Upper lobe of left lung (tissue), 6 donors: ENCODE results near the gene KLF6. TPM values are rescaled to one million over a fixed set of nuclear protein-coding genes. Genes with fewer than 3 reads are reported as not detected.
A peak's percentile ranks its signal among the peaks of the same experiment; 100 is the strongest.
"Not testable (repeated sequence)": the region's sequence is repeated elsewhere in the genome, so short reads cannot be mapped to it uniquely, and the experiment has no call there.

Experiments
- ATAC-seq, 2 donors: fragments of 200-7000 bp; cut with Tn5 transposase; one replicate each; pipeline ENCODE4 v1.9.1; 2022; ENCODE audit warnings: mild to moderate bottlenecking in 2 of 2, moderate library complexity in 2 of 2; ENCODE audit not compliant: low FRiP score in 2 of 2
- DNase-seq, 2 donors: peaks; one replicate each; pipeline ENCODE4 v3.0.0-alpha.2; 2019 to 2020
- H3K27ac ChIP-seq, 4 donors: fragments of 200-600 bp; sonication (generic); one replicate each; pipeline ENCODE4 v1.5.1; 2016 to 2019
- H3K27me3 ChIP-seq, 4 donors: fragments of 200-600 bp; sonication (generic); one replicate each; pipeline ENCODE4 v1.5.1; 2017 to 2019
- H3K36me3 ChIP-seq, 4 donors: fragments of 200-600 bp; sonication (generic); one replicate each; pipeline ENCODE4 v1.5.1; 2016 to 2019
- H3K4me1 ChIP-seq, 4 donors: fragments of 200-600 bp; sonication (generic); one replicate each; pipeline ENCODE4 v1.5.1; 2018 to 2019
- H3K4me3 ChIP-seq, 4 donors: fragments of 200-600 bp; sonication (generic); one replicate each; pipeline ENCODE4 v1.5.1; 2017 to 2019; ENCODE audit warnings: mild to moderate bottlenecking in 2 of 4, moderate library complexity in 1 of 4
- H3K9me3 ChIP-seq, 4 donors: fragments of 200-600 bp; sonication (generic); one replicate each; pipeline ENCODE4 v1.5.1; 2018 to 2019
- CTCF ChIP-seq, 6 experiments: fragments of 450-650 bp in 4 of 6; fragments of 200-600 bp in 2 of 6; sonication (generic) in 2 of 6; IDR thresholded peaks; one replicate each; pipeline ENCODE4 v1.5.1; 2016 to 2019; ENCODE audit warnings: antibody characterized with exemption in 6 of 6
- EP300 ChIP-seq, 4 donors: sonication (generic); formaldehyde crosslinking; IDR thresholded peaks; one replicate each; pipeline ENCODE4 v1.5.1; 2017; ENCODE audit warnings: antibody characterized with exemption in 4 of 4, control low read depth in 2 of 4
- POLR2A ChIP-seq, 4 donors: fragments of 450-650 bp; IDR thresholded peaks; one replicate each; pipeline ENCODE4 v1.5.1; 2016 to 2017; ENCODE audit warnings: antibody characterized with exemption in 4 of 4, mild to moderate bottlenecking in 2 of 4
- POLR2AphosphoS5 ChIP-seq, 2 donors: sonication (generic); formaldehyde crosslinking; IDR thresholded peaks; one replicate each; pipeline ENCODE4 v1.5.1; 2017; ENCODE audit warnings: antibody characterized with exemption in 2 of 2
- WGBS, 2 donors: methylation state at CpG; one replicate each; pipeline ENCODE4 v1.1.5; 2017 to 2018; 5-methylcytosine and 5-hydroxymethylcytosine counted together
- total RNA-seq, 6 donors: library from RNA; depleted of rRNA in 4 of 6; stranded (reverse); fragments of >200 nt in 4 of 6; gene quantifications; one replicate each; pipeline versions ENCODE4 v1.1.0 to v1.2.1, GENCODE V29; 2016 to 2021
- donor health status: DM: no; HTN: no; CAD: no; lungs with moderate emphysema.
- donor health status: DM: no; HTN: yes; CAD: no; lungs with severe emphysema.

Gene KLF6
- total RNA-seq, 6 donors from 2014 or later, result 164 to 439 (median 249) TPM

GRCh38 chr10:3735175-3735574 lies 49.8 kb downstream of the KLF6 start:
- Histone ChIP-seq H3K4me3 (no peak overlapping the region), H3K36me3 (no peaks in the 10 kb centered on the region), H3K4me1 (no peaks in the 10 kb centered on the region), H3K27me3 (no peaks in the 10 kb centered on the region), H3K9me3 (no peaks in the 10 kb centered on the region), H3K27ac (no peak overlapping the region)
- DNase-seq (peak in 1 of 2 donors; percentile 51), ATAC-seq (peak in 1 of 2 donors; percentile 35)
- 73 to 78% methylated on average over 5 to 10 of the region's 10 CpGs for WGBS, 2 donors
- no peak for TF ChIP-seq POLR2A (IDR thresholded peaks at IDR 0.05)
- TF ChIP-seq EP300 (IDR thresholded peaks at IDR 0.05), result no peak
- no peak for TF ChIP-seq POLR2AphosphoS5 (IDR thresholded peaks at IDR 0.05)
- TF ChIP-seq CTCF (IDR thresholded peaks at IDR 0.05), result peak in 3 of 6 experiments; percentile 36 to 37 (median 36)

DNA sequence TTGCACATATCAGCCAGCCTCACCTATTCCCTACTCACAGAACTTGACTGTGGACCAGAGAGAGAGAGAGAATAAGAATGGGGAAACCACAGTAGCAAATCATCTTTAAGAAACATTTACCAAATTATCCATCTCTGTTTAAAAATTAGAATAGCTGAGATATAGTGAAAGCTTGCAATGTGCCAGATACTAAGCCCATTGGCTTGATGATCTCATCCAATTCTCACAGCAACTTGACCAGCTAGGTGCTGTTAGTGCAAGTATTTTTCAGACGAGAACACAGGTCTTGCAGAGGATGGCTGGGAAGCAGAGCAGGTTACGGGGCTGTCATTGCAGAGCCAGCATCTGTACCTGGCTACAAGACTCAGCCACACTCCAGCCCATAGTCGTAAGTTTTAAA lies 50.9 kb downstream of the KLF6 start:
- Histone ChIP-seq H3K4me3 (no peak overlapping the region), H3K27me3 (no peaks in the 10 kb centered on the region)
- WGBS, 2 donors, result 90 to 95% methylated on average over 3 of the region's 3 CpGs

GRCh38 chr10:3732183-3732582 lies 52.8 kb downstream of the KLF6 start:
- DNase-seq, H3K4me1 ChIP-seq, H3K36me3 ChIP-seq, H3K4me3 ChIP-seq, H3K27me3 ChIP-seq, ATAC-seq, H3K27ac ChIP-seq, H3K9me3 ChIP-seq: not testable (repeated sequence)
- 90 to 92% methylated on average over 3 of the region's 3 CpGs for WGBS, 2 donors

More for the DNA sequence above, 50.9 kb downstream of the KLF6 start:
- ATAC-seq (no peak), DNase-seq (no peak)
- no peak for TF ChIP-seq EP300 (IDR thresholded peaks at IDR 0.05)
- TF ChIP-seq CTCF (IDR thresholded peaks at IDR 0.05), result no peak
- TF ChIP-seq POLR2A (IDR thresholded peaks at IDR 0.05), result no peak
- TF ChIP-seq POLR2AphosphoS5 (IDR thresholded peaks at IDR 0.05), result no peak
- Histone ChIP-seq H3K4me1 (no peaks in the 10 kb centered on the region), H3K36me3 (no peaks in the 10 kb centered on the region), H3K27ac (no peak overlapping the region), H3K9me3 (no peaks in the 10 kb centered on the region)

- Histone ChIP-seq H3K27me3 (no peaks in the 10 kb centered on the region), H3K27ac (no peak overlapping the region), H3K4me1 (no peaks in the 10 kb centered on the region), H3K36me3 (no peaks in the 10 kb centered on the region), H3K9me3 (no peaks in the 10 kb centered on the region), H3K4me3 (no peak overlapping the region)
- TF ChIP-seq POLR2A (IDR thresholded peaks at IDR 0.05) (no peak), POLR2AphosphoS5 (IDR thresholded peaks at IDR 0.05) (no peak), CTCF (IDR thresholded peaks at IDR 0.05) (no peak), EP300 (IDR thresholded peaks at IDR 0.05) (no peak)
- WGBS, 2 donors, result 87 to 89% methylated on average over 12 of the region's 12 CpGs
- ATAC-seq (no peak), DNase-seq (no peak)
These were observed 55.5 kb downstream of the KLF6 start for GRCh38 chr10:3729397-3729976.

GRCh38 chr10:3728563-3728962 lies 56.4 kb downstream of the KLF6 start:
- Histone ChIP-seq H3K9me3 (no peaks in the 10 kb centered on the region), H3K36me3 (no peaks in the 10 kb centered on the region), H3K4me1 (no peaks in the 10 kb centered on the region), H3K27ac (no peak overlapping the region), H3K4me3 (no peak overlapping the region), H3K27me3 (no peaks in the 10 kb centered on the region)
- TF ChIP-seq EP300 (IDR thresholded peaks at IDR 0.05), result no peak
- TF ChIP-seq POLR2A (IDR thresholded peaks at IDR 0.05), result no peak
- TF ChIP-seq CTCF (IDR thresholded peaks at IDR 0.05), result no peak
- no peak for TF ChIP-seq POLR2AphosphoS5 (IDR thresholded peaks at IDR 0.05)
- DNase-seq (no peak), ATAC-seq (no peak)
- 91% methylated on average over 3 of the region's 3 CpGs for WGBS, 2 donors
